Activated CD4-positive, alpha-beta T cell treated with anti-CD3 and anti-CD28 coated beads, Interleukin-2, amount 50 U/mL, for 1 hour (primary cell): ENCODE results near the gene PAPOLB.

Experiments
- DNase-seq: peaks from one replicate; pipeline ENCODE4 v3.0.0-alpha.2; 2020

The PAPOLB gene

DNA sequence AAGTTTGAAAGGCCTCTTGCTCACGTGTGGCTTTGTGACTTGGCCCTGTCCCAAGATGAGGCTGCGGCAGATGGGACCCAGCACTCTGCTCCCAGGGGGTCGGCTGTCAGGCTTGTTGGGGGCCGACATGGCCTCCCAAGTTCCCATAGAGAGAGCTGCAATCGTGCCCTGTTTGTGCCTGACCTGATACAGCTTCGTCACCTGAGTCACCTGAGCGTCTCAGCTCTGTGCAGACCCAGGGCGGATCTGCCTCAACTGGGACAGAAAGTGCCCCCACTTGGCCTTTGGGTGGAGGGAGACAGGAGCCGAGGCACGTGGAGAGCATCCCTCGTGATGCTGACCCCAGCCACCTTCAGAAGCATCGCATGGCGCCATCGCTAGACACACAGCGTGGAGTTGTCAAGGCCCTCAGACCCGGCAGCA lies 21.7 kb downstream of the PAPOLB start:
- no peak for DNase-seq

DNA sequence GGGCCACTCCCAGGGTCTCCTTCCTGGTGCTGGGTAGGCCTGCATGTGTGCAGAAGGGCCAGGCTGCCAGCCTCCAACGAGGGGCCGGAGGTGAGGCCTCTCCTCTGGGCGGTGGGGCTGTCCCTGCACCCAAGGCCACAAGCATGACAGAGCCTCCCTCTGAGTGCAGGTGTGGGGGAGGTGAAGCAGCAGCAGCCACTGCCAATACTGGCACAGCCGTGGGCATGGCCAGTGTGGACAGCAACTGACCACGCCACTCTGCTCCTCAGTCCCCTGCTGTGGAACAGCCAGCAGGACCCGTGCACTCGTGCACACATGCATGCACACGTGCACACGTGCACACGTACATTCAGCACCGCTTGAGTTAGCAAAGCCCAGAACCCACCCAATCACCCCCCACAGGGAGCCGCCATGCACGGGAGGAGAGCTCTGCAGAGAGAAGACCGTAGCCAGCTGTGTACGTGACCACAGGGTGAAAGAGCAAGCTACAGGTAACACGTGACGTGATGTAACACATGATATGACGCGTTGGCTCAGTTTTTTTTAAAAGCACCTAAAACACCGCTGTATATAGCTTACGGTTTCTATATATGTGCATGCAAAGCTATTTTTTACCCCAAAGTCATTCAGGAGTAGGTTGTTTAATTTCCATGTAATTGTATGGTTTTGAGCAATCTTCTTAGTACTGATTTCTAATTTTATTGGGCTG lies 23.1 kb downstream of the PAPOLB start:
- DNase-seq = no peak

DNA sequence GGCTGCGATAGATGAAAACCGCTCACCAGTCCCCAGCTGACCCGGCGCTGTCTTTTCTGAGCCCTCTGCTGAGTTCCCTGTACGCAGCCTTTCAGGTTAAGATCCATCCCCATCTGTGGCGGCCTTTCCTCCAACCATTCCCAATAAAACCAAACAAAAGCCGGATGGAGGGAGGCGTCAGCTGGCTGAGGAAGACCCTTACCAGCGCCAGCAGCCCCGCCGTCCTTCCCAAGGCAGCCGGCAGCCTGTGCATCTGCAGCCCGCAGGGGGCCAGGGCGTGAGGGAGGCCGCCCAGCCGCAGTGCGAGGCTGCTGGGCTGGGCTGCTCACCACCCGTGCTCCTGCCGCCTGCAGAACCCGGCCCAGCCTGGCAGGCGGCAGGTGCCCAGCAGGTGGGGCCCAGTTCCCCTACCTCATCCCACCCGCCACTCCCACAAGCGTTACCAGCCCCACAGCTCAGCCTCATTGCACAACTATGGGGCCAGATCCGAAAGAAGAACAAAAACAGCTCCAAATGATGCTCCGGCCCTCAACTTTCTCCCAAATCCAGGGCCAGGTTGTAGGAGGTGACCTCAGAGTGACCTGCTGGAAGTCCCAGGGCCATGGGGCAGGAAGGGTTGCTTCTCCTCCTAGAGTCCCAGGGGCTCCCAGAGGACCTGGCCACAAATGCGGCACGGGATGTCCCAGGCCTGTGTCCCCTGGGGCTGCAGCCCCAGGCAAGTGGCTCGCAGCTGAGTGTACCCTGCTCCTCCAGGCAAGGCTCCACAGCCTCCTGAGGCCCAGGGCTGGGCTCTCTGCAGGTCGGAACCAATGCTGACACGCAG lies 23.8 kb downstream of the PAPOLB start:
- no peak for DNase-seq

DNA sequence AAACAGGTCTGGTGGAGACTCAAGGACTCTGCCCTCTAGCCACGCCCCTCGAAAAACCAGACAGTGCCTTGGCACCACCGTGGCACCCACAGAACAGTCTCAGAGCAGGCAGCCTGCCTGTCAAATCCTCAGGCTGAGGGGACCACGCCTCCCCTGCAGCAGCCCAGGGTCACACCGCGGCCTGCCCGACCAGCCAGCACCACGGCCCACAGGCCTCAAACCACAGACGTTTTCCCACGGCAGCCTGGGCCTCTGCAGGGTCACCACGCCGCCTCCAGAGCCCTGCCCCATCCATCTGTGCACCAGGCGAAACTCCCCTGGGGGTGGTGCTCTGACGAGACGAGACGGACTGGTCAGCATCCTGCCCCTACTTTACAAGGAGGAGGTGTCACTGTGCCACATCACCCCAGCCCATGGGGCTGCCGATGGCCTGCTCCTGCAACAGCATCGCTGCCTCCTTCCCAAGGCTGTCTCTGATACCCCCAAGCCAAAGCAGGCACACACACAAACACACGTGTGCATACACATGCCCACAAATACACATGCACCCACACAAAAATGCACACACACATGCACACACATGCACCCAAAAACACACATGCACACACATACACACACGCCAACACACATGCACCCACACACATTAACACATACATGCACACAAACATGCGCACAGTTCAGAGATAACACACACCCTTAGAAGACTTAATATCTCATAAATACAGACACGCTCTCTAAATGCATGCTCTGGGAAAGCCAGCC lies 24.6 kb downstream of the PAPOLB start:
- DNase-seq = no peak

DNA sequence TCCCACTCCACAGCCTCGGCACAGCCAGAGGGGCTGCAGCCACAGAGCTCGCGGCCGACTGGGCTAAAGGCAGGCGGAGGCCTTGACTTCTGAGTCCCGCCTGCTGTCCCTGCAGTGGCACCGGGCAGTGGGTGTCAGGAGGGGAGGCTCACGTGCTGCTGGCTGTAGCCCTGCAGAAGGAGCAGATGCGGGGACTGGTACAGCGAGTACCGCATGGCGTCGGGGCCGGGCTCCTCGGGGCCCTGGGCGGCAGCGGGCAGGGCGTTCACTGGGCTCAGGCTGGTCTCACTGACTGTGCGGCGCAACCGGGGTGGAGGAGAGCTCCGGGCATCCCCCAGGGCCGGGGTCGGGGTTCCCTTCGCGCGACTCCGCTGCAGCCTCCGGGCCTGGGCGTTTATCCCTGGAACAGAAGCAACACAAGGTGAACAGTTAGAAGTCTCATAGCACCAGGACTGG lies 25.6 kb downstream of the PAPOLB start:
- no peak for DNase-seq

DNA sequence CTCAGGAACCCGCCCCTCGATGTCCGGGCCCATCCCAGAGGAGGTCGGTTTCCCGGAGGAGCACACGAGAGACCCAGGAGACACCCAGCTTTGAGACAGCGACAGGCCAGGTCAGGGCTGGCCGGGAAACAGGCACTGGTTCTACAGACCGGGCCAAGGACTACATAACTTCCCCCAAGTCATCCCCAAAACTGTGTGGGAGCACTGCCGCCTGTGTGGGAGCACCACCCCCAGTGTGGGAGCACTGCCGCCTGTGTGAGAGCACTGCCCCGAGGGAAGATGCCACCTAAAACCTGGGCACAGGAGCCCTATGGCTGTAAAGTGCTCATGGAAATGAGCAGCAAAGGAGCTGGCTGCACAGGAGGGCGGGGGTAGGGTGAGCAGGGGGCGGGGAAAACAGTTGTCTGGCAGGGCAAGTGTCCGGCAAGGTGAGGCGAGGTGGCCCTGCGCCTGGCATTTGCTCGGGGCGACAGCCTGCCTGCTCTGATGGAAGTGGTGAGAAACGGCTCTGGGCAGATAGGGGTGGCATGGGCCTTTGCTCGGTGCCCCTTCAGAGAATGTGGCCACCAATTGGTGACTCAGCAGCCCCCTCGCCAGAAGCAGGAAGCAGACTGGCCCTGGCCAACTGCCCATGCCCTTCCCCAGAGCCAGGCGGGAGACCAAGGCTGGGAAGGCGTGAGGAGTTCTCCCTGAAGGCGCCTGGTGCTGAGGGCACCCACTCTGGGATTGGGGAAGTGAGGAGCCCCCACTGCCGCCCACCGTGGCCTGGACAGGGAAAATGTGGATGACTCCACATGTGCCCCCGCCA lies 26.2 kb downstream of the PAPOLB start:
- no peak for DNase-seq

DNA sequence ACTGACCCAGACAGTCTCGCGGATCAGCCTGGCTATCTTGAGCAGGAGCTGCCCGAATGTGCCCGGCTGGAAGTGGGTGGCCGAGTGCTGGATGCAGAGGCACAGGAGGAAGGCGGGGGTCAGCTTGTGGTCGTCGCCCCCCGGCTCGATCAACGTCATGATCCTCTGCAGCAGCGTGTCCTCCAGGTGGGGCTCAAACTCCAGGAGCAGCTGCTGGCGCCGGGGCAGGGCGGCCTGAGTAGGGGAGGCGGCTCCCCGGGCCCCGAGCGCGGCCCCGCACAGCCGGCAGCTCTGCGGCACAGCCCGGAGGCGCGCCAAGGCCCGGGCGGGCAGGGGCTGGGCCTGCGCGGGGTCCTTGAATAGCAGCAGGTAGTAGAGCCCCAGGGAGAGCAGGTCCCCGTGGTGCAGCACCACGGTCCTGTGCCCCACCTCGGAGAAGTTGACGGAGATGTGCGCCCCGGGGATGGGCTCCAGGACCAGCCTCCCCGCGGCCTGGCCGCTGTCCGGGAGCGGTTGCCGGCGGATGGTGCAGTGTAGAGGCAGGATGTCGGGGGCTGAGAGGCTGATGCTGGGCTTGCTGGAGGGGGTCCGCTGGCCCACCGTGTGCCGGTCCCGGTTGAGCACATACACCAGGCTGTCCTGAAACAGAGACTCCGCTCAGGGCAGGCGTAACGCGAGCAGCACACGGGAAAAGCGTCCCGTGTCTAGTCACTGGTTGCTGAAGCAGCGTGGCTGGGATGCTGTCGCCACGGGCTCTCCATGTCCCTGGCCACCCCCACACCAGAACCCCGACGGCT lies 27.0 kb downstream of the PAPOLB start:
- no peak for DNase-seq

DNA sequence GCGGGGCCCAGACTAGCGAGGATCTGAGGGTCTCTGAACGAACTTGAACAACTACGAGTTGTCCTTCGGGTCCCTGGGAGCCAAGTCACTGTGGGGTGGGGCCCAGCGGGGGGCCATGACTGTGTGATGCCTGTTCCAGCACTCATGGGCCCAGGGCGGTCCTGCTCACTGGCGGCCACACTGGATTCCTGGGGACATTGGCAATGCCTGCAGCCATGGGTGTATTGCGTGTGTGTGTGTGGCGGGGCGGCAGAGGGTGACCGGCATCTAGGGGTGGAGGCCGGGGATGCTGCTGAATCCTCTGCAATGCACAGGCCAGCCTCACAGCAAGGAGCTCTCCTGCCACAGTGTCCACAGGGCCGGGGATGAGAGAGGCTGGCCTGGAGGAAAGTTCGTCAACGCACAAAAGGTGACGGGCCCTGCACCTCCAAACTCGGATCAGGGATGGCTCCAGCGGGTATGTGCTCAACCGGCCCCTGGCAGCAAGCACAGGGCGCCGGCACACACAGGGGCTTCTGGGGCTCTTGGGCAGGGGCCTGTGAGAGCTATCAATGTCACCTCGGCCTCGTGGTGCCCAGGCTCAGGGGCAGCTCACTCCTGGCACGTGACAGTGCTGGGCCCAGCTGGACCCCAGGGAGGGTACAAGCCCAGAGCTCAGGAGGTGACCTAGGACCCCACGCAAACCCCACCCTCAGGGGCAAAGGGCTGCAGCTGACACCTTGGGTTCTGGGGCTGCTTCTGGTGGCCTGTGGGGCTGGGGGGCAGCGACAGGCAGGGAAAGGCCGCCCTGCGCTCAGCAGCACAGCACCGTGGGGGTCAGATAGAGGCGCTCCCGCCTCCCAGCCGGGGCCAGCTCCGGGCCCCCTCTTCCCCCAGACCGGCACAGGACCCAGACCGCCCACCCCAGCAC lies 27.9 kb downstream of the PAPOLB start:
- no peak for DNase-seq

DNA sequence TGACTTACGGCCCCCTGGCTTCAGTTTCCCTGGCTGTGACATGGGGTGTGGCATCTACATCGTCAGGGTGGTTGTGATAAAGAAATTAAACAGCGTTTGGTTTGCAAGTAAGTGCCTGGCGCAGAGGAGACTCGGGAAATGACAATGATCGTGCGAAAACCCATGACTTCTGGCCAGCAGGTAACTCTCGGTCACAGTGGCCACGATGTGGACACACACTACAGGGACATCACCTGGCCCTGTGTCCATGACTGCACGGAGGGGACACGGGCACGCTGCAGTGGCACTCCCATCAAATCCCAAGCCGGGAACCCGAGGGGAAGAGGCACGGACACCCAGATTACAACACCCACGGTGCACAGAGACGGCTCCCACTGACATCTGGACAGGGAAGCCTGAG lies 28.7 kb downstream of the PAPOLB start:
- DNase-seq = no peak

DNA sequence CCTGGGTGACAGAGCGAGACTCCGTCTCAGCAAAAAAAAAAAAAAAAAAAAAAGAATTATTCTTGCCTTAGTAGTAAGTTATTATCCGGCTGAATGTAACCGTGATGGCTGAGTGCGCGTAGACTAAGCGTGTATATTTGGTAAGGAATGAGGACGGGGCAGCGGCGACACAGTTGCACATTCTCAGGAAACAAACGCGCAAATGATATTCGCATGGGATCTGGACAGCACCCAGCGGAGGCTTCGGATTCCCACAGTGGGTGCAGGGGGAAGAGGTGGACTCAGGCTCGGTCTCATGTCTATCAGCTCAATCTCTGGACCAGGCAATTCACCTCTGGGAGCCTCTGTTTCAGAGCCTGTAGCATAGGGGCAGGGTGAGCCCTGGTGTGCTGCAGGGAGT lies 29.1 kb downstream of the PAPOLB start:
- no peak for DNase-seq

DNA sequence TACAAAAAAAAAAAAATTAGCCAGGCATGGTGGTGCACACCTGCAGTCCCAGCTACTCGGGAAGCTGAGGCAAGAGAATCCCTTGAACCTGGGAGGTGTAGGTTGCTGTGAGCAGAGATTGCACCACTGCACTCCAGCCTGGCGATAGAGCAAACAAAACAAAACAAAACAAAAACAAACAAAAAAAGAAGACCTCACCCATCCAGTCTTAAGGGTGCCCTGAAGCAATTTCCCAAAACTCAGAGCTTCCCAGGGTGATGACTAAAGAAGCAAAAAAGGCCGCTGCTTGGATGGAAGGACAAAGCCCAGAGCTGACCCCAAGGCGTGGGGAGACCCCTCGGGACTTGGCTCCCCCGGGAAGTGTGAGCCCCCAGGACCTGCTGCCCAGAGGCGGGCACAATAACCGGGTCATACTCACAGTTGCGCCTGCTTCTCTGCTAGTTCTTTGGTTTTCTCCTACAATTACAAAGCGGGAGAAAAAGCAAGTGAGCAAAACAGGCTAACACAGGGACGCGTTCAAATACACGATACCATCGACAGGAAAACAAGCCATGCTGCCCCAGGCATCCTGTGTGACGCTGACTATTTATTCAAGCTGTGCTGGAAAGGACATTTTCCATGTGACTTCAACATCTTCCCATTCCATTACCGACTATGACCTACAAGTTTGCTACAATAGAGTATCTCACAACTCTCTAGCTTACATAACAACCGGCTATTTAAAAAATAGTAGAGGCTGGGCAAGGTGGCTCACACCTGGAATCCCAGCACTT lies 29.9 kb downstream of the PAPOLB start:
- no peak for DNase-seq

DNA sequence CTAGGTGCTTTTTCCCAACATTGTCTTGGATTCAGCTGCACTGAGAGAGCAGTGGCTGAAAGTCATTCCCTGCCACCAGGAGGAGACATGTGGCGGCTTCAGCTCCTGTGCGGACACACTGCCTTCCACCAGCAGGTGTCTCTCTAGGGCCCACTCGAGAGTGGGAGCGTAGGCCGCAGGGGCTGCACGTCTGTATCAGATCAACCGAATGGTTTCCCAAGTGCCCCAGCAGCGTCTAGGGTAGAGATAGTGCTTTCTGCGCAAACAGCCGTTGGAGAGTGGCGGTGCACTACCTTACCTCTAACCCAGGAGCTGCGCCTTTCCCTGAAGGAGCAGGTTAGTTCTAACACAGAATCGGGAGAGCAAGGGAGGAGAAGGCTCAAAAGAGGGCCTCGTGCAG lies 31.7 kb downstream of the PAPOLB start:
- peak; percentile 40 for DNase-seq

DNA sequence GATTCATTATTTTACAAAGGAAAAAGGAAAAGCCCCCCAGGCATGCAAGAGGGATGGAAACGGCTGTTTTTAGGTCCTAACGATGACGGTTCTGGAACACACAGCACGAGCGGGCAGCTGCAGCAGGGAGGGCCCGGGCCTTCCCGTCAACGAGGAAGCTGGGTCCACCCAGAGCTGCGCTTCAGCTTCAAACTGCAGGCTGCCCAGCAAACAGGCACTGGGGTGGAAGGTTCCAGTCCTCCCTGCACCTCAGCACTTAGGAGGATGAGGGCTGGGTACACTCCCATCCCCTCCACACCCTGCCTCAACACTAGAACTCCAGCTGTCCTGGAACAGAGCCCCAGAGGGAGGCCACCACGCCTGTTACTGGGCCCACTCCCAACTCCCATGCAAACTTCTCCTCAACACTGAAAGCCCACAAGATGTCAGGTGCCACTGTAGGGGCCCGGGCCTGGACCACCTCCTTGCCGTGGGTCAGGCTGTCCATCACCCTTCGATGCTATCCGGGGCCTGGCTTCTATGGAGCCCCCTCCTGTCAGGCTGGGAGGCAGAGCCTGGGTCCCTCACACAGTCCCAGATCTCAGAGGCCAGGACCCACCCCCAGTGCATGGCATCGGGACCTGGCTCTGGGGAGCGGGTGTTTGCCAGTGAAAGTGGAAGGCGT lies 33.0 kb downstream of the PAPOLB start:
- DNase-seq = no peak

DNA sequence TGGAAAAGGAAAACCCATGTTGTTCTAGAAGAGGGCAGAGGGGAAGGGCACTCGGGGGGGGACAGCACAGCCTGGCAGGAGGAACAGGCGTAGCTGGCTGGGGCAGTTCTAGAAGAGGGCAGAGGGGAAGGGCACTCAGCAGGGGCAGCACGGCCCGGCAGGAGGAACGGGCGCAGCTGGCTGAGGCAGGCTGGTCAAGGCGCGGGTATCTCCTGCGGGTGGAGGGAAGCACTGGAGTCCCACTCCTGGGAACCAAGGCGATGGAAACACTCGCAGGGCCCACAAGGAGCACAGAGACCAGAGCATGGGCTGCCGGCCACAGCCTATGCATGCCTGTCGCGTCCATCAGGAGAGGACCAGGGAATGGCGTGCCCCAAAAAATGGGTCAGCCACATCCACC lies 36.7 kb downstream of the PAPOLB start:
- no peak for DNase-seq

DNA sequence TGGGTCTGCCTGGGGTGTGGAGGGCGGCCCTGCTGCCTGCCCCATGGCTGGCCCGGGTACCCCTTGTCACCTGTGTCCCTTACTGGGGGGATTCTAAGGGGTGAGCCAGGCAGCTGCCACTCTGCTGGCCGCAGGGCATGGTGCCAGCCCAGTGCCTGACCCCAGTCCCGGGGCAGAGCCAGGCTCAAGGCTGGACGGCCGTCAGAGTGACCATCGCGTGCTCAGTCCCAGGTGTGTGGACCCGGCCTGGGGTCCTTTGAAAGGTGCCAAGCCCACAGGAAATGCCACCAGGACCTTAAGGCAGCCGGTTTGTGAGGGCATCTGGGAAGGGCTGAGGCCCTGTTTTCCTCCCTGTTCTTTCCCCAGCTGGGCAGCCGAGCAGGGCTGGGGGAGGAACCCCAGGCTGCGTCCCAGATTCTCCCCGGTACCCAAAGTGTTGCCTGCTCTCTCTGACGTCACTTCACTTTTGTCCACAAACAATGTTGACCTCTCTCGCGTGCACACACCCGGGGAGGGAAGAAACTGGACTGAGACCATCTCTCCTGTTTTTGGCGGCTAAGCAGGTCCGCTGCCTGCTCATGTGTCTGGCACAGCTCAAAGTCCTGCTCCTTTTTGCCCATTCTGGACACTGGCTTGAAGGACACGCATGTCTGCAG lies 37.6 kb downstream of the PAPOLB start:
- DNase-seq = no peak

DNA sequence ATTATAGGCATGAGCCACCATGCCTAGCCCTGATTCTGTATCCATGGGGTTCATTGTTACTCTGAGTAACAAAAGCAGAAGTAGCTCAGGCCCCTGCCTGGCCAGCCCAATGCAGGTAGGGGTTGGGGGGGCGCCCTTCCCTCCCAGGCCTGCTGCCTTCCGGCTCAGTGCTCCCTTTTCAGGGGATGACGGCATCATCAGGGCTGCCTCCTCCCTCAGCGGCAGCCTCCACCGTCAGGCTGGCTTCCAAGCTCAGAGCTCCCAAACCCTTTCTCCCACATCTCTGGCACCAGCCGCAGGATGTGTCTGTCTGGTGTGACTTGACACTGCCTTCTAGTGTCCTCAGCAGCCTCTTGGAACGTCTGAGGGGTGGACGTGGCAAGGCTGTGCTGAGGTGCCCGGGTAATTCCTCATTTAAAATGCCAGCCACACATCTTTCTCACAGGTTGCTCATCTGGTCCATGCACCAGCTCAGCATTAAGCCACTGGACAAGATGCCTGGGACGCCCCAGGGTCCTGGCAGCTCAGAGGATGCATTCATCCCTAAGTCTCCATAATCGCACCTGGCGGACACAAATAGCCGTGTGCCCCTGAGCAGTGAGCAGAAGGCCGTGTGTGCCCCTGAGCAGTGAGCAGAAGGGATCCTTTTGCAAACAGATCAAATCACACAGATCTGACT lies 38.2 kb downstream of the PAPOLB start:
- DNase-seq = no peak

DNA sequence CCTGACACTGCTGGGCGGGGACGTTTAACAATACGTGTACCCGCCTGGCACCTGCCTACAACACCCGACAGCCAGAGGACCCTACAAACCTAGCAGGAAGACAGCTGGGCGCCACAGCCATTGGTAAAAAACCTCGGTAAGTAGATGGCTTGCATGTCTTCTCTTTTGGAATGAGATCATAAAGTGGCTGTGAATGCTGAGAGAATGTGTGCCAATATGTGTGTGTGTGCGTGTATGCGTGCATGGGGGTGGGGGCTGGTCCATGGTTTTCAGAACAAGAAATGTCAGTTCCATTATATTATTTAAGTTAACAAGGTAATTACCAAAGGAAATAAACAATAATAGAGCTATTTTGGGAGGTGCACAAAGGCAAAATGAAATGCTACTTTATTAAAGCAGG lies 39.2 kb downstream of the PAPOLB start:
- no peak for DNase-seq

DNA sequence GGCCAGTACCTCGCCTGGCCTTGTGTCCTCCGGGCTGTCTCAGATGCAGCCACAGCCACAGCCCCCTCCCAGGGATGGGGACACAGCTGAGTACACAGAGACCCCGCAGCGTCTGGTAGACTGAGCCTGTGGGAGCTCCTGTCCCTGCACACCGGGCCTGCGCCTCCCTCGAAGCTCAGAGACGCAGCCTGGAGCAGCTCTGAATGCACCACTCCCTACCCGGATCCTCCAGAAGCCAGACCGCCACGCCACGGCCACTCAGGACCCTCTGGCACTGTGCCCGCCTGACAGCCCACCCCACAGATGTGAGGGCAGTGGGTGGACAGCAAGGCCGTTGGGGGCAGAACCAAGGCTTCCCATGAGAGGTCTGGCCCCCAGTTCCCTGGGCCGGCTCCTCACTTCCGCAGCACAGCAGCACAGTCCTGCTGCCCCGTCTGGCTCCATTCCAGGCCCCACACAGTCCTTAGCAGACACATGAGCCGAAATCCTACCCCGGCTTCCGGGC lies 40.8 kb downstream of the PAPOLB start:
- no peak for DNase-seq
